BE2C (cell line): ENCODE measurements around the gene HHATL.
A peak's percentile ranks its signal among the peaks of the same experiment; 100 is the strongest.

Experiments used
- DNase-seq: peaks from one replicate; pipeline ENCODE4 v3.0.0-alpha.2; 2020
- H3K27me3 ChIP-seq: fragments of 250-450 bp; sonication (Bioruptor Pico); 2 replicates; pipeline ENCODE4 v1.5.1; 2020; ENCODE audit warnings: mild to moderate bottlenecking
- H3K36me3 ChIP-seq: fragments of 250-450 bp; sonication (Bioruptor Pico); 2 replicates; pipeline ENCODE4 v1.5.1; 2020; ENCODE audit warnings: mild to moderate bottlenecking
- H3K4me1 ChIP-seq: fragments of 250-450 bp; sonication (Bioruptor Pico); 2 replicates; pipeline ENCODE4 v1.5.1; 2020
- H3K4me3 ChIP-seq: 2 replicates; pipeline ENCODE4 v1.5.1; 2011; ENCODE audit warnings: low read depth, low read length
- H3K9me3 ChIP-seq: fragments of 250-450 bp; sonication (Bioruptor Pico); 2 replicates; pipeline ENCODE4 v1.5.1; 2020
- TF ChIP-seq, protein P1 (sequence below): IDR thresholded peaks from 2 replicates; pipeline ENCODE4 v1.5.1; 2012; ENCODE audit warnings: mild to moderate bottlenecking, low read depth, low read length

The HHATL gene

DNA sequence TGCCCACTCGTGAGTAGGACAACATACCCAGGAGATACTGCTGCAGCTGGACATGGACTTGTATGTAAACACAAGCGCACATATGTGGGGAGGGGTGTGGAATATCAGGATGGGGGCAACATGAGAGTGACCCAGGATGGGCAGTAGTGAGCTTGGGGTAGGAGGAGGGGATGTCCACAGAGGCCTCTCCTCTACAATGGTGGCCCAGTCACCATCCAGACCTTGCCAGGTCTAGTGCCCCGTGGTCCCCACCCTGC lies 49.4 kb downstream of the HHATL start:
- DNase-seq, result no peak
- TF ChIP-seq, protein P1, sequence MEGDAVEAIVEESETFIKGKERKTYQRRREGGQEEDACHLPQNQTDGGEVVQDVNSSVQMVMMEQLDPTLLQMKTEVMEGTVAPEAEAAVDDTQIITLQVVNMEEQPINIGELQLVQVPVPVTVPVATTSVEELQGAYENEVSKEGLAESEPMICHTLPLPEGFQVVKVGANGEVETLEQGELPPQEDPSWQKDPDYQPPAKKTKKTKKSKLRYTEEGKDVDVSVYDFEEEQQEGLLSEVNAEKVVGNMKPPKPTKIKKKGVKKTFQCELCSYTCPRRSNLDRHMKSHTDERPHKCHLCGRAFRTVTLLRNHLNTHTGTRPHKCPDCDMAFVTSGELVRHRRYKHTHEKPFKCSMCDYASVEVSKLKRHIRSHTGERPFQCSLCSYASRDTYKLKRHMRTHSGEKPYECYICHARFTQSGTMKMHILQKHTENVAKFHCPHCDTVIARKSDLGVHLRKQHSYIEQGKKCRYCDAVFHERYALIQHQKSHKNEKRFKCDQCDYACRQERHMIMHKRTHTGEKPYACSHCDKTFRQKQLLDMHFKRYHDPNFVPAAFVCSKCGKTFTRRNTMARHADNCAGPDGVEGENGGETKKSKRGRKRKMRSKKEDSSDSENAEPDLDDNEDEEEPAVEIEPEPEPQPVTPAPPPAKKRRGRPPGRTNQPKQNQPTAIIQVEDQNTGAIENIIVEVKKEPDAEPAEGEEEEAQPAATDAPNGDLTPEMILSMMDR, result no peak
- Histone ChIP-seq H3K27me3 (no peaks in the 10 kb centered on the region), H3K36me3 (no peaks in the 10 kb centered on the region), H3K9me3 (no peaks in the 10 kb centered on the region), H3K4me3 (peak overlapping the region; percentile 53), H3K4me1 (peaks cover 5% of the 10 kb centered on the region; the same call in 1 of the 2 replicates)

DNA sequence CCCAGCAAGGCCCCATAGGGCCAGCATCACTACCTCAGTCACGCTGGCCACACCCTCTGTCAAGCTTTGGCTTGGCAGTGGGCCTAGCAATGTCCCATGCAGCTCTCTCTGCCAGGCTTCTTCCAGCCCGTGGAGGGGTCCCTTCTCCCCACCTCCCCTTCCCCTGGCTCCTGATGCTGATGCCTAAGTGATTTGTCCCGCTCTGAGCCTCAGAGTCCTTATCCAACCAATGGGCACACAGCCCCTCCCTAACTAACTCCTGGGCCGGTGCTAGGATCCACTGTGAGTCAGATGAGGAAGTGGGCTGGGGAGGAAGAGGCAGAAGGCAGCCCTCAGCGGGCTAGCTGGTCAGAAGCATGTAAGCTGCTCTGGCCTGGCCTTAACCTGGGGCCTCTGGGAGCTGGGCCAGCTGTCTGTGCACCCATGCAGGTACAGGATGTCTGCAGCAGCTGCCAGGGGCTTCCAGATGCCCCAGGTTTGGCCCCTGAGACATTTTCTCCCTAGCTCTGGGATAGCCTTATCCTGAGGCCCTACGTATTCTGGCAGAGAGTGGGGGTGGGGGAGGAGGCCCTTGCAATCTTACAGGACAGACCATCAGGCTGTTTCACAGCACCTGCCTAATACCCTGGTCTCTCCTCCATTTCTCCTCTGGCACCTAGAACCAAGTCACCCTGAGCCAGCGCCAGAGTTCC lies 49.8 kb downstream of the HHATL start:
- DNase-seq, result peak; percentile 36
- Histone ChIP-seq H3K36me3 (no peaks in the 10 kb centered on the region), H3K4me1 (peaks cover 5% of the 10 kb centered on the region; the same call in 1 of the 2 replicates), H3K27me3 (no peaks in the 10 kb centered on the region), H3K4me3 (peak overlapping the region; percentile 53), H3K9me3 (no peaks in the 10 kb centered on the region)
- TF ChIP-seq, protein P1, result no peak

DNA sequence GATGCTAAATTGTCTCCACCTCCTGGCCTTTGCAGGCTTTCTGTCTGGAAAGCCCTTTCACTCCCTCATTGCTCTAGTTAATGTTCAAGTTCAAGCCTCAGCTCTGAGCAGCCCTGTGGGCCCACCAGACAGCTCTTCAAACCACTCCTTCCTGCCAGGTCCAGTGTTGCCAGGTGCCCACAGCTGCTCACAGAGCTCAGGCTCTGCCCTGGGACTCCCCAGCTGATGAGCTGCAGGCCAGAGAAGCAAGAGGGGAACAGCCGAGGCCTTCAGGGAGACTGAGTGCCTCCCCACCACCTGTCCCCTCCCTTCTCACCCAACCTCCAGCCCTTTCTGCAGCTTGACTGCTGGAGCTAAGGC lies 50.4 kb downstream of the HHATL start:
- Histone ChIP-seq H3K9me3 (no peaks in the 10 kb centered on the region), H3K27me3 (no peaks in the 10 kb centered on the region), H3K4me1 (peaks cover 5% of the 10 kb centered on the region; the same call in 1 of the 2 replicates), H3K36me3 (no peaks in the 10 kb centered on the region), H3K4me3 (no peak overlapping the region)
- TF ChIP-seq, protein P1, result no peak
- no peak for DNase-seq

DNA sequence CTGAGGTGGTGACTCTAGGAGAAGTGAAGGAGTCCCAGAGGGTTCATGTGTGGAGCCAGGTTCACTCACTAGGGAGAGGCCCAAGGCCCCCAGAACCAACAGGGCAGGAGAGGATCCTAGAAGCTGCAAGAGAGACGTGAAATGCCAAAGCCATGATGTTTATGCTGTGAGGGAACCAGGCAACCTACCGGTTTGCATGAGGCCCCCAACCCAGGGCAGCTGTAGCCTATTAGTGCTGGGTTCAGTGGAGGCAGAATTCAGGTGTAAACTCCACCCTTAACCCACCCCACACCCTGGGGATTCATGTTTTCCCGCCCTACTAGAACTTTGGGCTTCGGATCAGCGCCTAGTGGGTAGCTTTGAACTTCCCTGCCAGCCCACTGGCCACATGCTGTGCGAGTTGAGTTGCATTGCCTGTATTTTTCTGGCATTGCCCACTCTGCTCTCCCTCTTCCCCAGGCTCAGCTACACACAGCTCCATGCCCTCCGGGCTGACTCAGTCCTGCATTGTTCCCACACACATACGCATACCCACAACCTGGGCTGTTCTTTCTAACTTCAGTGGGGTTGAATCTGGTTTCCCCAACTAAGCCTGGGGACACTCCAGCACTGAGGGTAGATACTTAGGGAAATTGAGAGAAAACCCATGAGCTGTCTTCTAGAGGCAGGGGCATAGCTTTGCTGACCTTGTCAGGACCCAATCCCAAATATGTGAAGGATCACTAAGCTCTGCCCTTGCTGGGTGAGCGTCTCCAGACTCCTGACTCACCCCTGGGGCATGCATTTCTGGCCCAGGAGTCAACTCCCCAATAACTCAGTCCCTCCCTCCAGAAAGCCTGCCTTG lies 51.1 kb downstream of the HHATL start:
- no peaks in the 10 kb centered on the region; the same call in 1 of the 2 replicates for H3K36me3 ChIP-seq
- peaks cover 5% of the 10 kb centered on the region; the same call in 1 of the 2 replicates for H3K4me1 ChIP-seq
- TF ChIP-seq, protein P1, result no peak
- H3K9me3 ChIP-seq, result no peaks in the 10 kb centered on the region
- no peak for DNase-seq
- H3K27me3 ChIP-seq, result no peaks in the 10 kb centered on the region
- no peak overlapping the region for H3K4me3 ChIP-seq

DNA sequence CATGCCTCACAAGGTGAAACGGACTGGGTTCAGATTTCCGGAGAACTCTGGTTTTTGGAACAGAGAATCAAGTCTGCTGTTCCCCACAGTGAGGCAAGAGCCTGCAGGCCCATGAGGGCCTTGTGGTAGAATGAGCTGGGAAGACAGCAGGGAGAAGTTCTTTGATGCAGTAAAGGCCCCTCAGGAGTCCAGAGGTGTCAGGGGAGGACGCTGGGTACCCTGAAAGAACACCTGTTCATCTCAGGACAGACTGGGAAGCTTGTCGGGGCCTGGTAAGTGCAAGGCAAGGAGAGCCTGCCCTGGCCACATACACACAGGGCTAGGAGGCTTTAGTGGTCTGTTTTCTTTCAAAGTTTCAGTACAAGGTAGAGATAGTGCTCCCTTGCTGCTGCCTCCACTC lies 52.8 kb downstream of the HHATL start:
- Histone ChIP-seq H3K36me3 (no peaks in the 10 kb centered on the region; the same call in 1 of the 2 replicates), H3K4me1 (peaks cover 5% of the 10 kb centered on the region; the same call in 1 of the 2 replicates), H3K27me3 (no peaks in the 10 kb centered on the region), H3K9me3 (no peaks in the 10 kb centered on the region), H3K4me3 (no peak overlapping the region)
- TF ChIP-seq, protein P1, result no peak
- DNase-seq, result no peak

DNA sequence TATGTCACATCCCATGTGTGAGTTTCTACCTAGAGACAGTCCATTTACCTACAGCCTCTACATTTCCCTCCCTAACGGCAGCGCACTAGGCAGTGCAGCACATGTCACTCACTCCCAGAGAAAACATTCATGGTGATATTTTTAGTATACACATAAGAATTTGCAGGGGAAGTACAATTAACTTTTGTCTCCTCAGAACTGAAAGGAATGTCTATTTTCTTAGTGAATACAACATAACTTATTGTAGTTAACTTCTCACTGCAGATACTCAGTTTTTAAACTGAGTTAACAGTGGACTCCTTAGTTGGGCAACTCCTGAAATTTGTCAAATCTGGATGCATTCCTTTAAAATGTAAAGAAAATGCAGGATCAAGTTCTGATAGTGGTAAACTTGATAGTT lies 53.6 kb downstream of the HHATL start:
- TF ChIP-seq, protein P1, result no peak
- no peaks in the 10 kb centered on the region for H3K9me3 ChIP-seq
- H3K4me3 ChIP-seq, result no peak overlapping the region
- H3K27me3 ChIP-seq, result no peaks in the 10 kb centered on the region
- no peaks in the 10 kb centered on the region; the same call in 1 of the 2 replicates for H3K36me3 ChIP-seq
- peaks cover 5% of the 10 kb centered on the region; the same call in 1 of the 2 replicates for H3K4me1 ChIP-seq
- no peak for DNase-seq
